K562 treated with DMSO at 1 percent for 24 hours (cell line): ENCODE measurements around the gene HBE1. TPM values are rescaled to one million over a fixed set of nuclear protein-coding genes. Genes with fewer than 3 reads are reported as not detected.

Experiments
- total RNA-seq: library from RNA; unstranded; fragments of 300-600 nt; gene quantifications from 2 replicates; pipeline ENCODE4 v1.2.3, GENCODE V29; 2022; ENCODE audit warnings: low read depth; ENCODE audit not compliant: insufficient read depth

The HBE1 gene
- 959 and 977 TPM in 2 replicates for total RNA-seq

GRCh38 chr11:5269715-5270147, at the start of gene HBE1:
HBE1 (minus strand) TSS chr11:5269945; CDS start chr11:5269890, 55 bp downstream.

GRCh38 chr11:5301846-5302245, 32.1 kb upstream of the HBE1 start, which contains the start of gene OR51B4:
OR51B4 (minus strand) TSS chr11:5301946; CDS start chr11:5301946, 0 bp downstream.

GRCh38 chr11:5254646-5255413, 14.9 kb downstream of the HBE1 start, which contains the start of gene HBG2:
HBG2 (minus strand) TSS chr11:5254781; CDS start chr11:5254728, 53 bp downstream.

DNA sequence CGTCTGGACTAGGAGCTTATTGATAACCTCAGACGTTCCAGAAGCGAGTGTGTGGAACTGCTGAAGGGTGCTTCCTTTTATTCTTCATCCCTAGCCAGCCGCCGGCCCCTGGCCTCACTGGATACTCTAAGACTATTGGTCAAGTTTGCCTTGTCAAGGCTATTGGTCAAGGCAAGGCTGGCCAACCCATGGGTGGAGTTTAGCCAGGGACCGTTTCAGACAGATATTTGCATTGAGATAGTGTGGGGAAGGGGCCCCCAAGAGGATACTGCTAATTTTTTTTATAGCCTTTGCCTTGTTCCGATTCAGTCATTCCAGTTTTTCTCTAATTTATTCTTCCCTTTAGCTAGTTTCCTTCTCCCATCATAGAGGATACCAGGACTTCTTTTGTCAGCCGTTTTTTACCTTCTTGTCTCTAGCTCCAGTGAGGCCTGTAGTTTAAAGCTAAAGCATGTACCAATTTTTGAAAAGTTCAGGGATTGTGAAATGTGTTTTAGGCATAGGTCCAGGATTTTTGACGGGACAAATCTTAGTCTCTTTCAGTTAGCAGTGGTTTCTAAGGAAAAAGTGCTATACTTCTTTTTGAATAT, 19.8 kb downstream of the HBE1 start, which contains the start of gene HBG1:
TSS of gene HBG1 (minus strand) at position 51 of the 590 bp plus-strand sequence. CDS start 53 bp downstream, outside the sequence.

GRCh38 chr11:5234381-5234834, 35.3 kb downstream of the HBE1 start, which contains the start of gene HBD:
HBD (minus strand) TSS chr11:5234483; CDS start chr11:5234433, 50 bp downstream.

GRCh38 chr11:5226732-5227310, 42.9 kb downstream of the HBE1 start, which contains the start of gene HBB:
HBB (minus strand) TSS chr11:5227071; CDS start chr11:5227021, 50 bp downstream.

Other genes with a start within 250 kb of the HBE1 start
- gene OR52J3, start 223.4 kb downstream of the HBE1 start, total RNA-seq, result not detected in 2 replicates
- gene OR52E2, start 210.3 kb downstream of the HBE1 start, total RNA-seq, result not detected in 2 replicates
- gene OR52E1, start 200.4 kb downstream of the HBE1 start, total RNA-seq, result not detected in 2 replicates
- gene OR52A5, start 131.6 kb downstream of the HBE1 start, total RNA-seq, result not detected in 2 replicates
- gene OR52A1, start 115.2 kb downstream of the HBE1 start, total RNA-seq, result not detected in 2 replicates
- not detected in 2 replicates for gene OR51V1, start 69.3 kb downstream of the HBE1 start, total RNA-seq
- gene HBB, start 42.9 kb downstream of the HBE1 start, total RNA-seq, result not detected in 2 replicates
- gene HBD, start 35.5 kb downstream of the HBE1 start, total RNA-seq, result 10.4 and 12.5 TPM in 2 replicates
- gene HBG1, start 20.1 kb downstream of the HBE1 start, total RNA-seq, result 397 and 400 TPM in 2 replicates
- 1,595 and 1,633 TPM in 2 replicates for gene HBG2, start 15.2 kb downstream of the HBE1 start, total RNA-seq
- gene OR51B4, start 32.0 kb upstream of the HBE1 start, total RNA-seq, result 35.4 and 49.8 TPM in 2 replicates
- gene OR51B2, start 54.4 kb upstream of the HBE1 start, total RNA-seq, result 3.0 and 3.1 TPM in 2 replicates
- 36.2 and 41.7 TPM in 2 replicates for gene OR51B5, start 73.6 kb upstream of the HBE1 start, total RNA-seq
- not detected in 2 replicates for gene OR51B6, start 81.6 kb upstream of the HBE1 start, total RNA-seq
- gene OR51M1, start 113.9 kb upstream of the HBE1 start, total RNA-seq, result not detected in 2 replicates
- not detected in 2 replicates for gene OR51Q1, start 152.2 kb upstream of the HBE1 start, total RNA-seq
- not detected in 2 replicates for gene OR51I1, start 171.6 kb upstream of the HBE1 start, total RNA-seq
- not detected in 2 replicates for gene OR51I2, start 179.4 kb upstream of the HBE1 start, total RNA-seq
- 0.61 TPM in 1 of 2 replicates, not detected in the other for gene OR52D1, start 218.7 kb upstream of the HBE1 start, total RNA-seq
- not detected in 2 replicates for gene UBQLN3, start 240.0 kb upstream of the HBE1 start, total RNA-seq
- gene UBQLNL, start 246.8 kb upstream of the HBE1 start, total RNA-seq, result 0.80 TPM in 1 of 2 replicates, not detected in the other